ENCODE measurements around the gene NT5DC1.

The NT5DC1 gene

DNA sequence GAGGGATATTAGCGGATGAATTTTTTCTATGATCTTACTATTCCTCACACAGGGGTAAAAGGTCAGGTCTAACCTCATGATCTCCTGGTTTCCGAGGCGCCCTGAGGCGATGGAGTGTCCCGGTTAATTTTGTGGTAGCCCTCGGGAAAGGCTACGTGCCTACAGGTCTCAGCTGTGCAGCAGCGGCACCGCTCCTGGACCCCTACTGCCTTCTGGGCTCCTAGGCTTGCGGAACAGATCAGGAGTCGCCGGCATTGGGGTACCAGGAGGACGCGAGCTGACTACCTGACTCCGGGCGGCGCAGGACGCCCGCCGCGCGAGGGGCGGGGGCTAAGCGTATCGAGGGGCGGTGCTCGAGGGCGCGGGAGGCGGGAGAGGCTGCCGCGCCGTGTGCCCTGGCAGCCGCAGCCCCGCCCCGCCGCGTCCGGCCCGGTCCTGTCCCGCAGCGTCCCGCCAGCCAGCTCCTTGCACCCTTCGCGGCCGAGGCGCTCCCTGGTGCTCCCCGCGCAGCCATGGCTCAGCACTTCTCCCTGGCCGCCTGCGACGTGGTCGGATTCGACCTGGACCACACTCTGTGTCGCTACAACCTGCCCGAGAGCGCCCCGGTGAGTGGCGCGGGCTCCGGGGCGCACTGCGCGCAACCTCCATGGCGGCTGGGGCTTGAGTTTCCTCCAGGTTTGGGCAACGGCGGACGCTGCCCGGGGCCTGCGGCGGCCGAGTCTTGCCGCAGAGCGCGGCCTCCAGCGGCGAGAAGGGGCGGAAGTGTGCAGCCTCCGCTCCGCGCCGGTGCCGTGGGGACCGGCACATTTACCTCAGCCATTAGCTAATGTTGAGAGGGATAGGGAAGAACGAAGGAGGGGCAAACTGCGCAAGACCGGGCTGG, at the start of gene NT5DC1:
TSS of gene NT5DC1 (plus strand) at position 435 of the 883 bp plus-strand sequence. CDS start at position 513, 78 bp downstream.
- DNase-seq (ENCODE audit: low spot score) = peak; percentile 77

DNA sequence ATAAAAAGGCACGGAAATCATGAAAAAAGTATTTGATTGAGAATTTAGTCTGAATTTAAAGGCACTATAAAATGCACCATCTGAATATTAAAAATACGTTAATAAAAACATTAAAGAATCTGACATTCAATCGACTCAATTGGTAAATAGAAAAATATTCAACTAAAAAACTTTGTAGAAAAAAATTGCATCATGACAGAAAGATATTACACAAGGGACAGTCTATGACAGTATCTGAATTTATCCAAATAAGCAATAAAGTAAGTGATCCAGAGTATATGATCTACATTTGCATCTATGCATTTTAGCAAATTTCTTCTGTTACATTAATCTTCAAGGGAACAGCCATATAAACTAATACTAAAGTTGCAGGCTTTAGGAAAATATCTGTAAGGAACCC, 49.4 kb upstream of the NT5DC1 start:
- DNase-seq (ENCODE audit: low spot score) = no peak

DNA sequence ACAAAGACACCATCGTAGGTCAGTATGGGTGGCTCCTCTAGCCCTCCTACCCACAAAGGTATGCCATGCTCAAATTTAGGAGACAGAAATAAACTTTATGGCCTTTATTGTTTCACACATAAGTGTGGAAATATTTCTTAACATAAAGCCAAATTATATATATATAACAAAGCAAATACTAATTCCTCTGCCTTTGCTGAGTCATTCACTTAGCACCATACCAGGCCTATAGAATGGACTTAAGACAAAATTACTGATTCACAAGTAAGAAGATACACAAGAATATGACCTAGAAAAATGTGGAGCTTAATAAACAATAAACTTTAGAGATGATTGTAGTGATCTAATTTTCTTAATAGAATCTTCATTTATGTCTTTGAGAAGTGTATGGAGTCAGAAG, 45.1 kb upstream of the NT5DC1 start:
- DNase-seq (ENCODE audit: low spot score) = no peak

DNA sequence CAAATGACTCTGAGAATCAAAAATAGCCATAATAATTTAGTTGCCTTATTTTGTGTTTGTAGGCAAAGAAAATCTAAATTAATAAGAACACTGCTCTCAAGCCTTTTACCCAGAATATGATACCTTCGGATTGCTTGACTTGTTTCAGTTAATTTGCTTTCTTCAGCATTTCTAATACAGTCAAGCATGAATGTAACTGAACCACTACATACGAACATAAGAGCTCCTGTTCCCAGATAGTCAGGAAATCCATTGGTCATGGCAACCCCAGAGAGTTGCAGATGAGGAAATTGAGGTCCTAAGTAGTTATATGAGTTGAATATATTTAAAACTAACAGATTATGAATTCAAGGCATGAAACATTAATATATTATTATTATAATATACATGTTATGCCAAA, 42.9 kb upstream of the NT5DC1 start:
- DNase-seq (ENCODE audit: low spot score) = no peak

DNA sequence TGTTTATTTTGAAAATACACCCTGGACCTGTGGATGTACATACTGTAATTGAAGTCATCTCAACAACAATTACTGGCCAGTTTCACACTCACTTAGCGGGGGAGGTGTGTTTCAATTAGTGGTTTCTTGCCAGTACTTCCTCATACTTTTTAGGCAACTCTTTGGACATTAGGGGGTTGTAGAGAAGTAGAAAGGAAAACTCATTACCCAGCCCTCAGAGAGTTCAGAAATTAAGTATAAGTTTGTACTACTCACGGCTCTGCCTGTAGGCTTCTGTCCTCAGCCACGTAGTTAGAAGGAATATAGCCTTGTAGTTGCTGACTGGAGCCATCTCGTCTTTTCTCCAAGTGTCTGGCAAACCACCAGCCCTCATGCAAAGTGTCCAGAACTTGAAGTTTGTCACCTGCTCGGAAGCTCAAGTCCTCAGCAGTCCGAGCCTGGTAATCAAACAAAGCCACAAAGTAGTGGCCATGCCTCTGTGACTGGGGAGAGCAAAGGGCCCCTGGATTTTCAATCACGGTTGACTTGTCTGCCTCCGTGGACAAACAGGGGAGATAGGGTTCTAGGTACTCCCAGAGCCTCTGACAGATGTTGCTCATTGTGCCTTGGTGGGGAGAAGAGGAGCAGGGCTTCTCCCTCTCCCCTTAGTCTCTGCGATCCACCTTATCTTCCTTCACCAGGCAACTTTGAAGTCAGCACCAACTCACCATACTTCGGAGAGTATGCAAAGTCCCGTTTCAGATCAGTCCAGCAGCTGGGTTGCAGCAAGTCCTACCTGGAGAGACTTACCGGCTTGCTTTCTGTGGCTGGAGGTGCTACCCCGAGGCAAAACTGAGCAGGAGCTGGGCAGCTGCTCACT, 40.7 kb upstream of the NT5DC1 start:
- DNase-seq (ENCODE audit: low spot score) = no peak

DNA sequence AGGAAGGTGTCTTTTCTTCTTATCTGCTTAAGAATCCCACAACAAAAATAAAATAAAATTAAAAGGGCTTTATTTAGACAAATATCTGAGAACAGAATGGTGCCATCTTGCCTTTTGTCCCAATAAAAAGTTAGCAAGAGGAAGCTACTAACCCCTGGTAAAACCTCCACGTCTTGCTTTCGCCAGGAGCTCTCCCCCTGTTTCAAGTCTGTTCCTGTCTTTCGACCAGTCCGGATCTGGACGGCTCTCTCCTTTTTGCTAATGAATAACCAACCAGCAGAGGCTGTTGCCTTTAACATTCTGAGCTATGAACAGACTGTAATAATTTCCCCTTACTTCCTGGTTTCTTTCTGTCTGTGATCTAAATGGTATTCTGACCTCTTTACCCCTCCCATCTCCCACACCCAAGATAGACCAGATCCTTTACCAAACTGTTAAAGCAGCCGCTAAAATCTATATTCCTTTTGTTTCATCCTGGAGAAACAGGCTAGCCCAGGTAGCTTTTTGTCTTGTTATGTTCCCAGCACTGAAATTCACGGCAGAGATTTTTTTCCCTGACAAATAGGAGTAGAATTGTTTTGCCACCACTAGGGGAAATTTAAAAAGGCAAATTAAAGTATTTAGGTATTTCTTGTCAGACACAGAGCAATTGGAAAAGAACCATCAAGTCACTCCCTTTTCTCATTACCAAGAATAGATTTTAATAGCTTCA, 39.9 kb upstream of the NT5DC1 start, which contains the start of gene FRK:
TSS of gene FRK (minus strand) at position 320 of the 712 bp plus-strand sequence. CDS start 580 bp downstream, outside the sequence.
- DNase-seq (ENCODE audit: low spot score) = no peak

DNA sequence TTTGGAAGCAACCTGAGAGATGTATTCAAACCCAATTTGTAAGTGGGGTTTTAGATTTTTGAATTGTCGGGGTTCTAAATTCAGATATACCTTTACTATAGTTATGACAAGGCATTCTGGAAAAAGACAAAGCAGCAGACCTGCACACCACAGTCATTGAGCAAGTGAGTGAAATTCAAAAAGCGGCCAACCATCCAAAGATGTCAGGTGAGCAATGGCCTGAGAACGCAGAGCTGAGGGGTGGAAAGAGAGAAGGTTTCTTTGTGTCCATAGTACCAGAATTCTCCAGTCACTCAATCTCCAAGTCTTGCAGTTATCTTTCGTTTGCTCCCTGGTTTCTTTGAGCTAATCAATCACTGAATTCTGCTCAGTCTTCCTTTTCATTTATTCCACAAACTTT, 38.2 kb upstream of the NT5DC1 start:
- DNase-seq (ENCODE audit: low spot score) = no peak

DNA sequence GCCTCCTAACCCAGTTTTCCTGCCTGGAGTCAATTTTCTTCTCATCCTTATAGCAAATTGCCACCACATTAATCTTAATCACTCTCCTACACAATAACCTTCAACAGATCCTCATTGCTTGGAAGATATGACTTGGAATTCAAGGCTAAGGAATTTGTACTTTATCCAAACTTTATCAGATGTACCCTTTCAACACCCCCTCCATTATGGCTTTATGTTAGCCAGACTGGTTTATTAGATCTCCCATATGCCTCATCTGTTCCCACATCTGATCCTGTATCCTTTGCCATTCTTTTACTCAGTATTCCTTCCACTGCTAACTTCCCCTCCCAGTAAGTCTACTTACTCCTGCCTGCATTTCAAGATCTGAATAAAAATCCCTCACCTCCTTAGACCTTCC, 36.0 kb upstream of the NT5DC1 start:
- no peak for DNase-seq (ENCODE audit: low spot score)

DNA sequence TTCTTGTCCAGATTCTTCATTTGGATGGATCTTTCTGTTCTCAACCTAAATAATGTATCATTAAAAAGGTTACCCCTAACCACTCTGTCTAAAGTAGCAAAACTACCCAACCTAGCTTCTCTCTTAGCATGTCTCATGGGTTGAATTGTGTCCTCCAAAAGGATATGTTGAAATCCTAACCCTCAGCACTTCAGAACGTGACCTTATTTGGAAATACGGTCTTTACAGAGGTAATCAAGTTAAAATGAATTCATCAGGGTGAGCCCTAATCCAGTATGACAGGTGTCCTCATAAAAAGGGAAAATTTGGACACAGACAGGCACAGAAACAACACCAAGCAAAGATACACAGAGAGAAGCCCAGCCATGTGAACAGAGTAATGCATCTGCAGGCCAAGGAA, 33.9 kb upstream of the NT5DC1 start:
- DNase-seq (ENCODE audit: low spot score) = no peak

DNA sequence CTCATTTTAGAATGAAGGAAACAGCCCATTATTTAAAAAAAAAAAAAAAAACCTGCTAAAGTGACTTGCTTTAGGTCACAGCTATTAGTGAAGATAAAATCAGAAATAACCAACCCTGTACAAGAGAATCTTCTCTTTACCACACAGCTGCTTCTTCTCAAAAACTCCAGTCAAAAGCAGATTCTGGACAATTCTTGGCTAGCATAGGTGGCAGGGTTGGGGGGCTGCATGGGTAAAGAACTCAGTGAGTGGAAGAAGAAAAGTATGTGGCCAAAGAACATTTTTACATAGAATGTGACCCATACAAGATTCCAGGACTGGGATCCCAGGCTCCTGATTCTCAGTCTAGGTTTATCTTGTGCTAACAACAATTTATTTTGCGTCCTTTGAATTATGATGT, 30.6 kb upstream of the NT5DC1 start:
- DNase-seq (ENCODE audit: low spot score) = no peak

DNA sequence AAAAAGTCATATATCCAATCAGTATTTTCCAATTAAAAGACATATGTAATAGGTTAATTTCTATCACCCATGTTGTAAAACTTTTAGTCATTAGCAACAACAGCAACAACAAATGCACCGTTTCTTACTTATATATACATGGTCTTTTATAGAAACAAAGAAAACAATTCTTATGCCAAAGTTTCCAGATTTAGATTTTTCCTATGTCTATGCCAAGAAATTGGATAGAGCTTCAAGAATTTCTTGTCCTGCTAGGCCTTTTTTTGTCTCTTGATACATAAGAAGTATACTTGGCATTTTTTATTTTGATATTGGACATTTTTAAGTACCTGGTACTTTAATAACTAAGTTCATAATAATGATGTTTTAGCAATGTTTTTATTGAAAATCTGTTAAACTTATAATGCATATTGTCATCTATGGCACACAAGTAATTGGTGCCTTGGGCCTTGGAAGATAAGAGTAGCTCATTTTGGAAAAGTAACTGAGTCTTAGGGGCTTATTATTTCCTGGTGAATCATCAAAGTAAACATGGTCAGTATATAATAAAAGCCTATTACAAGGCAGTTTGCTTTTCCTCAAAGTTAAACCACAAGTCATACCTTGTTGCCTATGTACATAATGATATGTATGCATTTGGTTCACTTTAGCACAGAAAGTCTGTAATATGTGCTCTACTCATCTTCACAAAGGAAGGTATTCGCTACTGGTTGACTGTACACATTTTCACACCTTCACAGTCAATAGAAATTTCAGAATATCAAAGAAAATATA, 29.9 kb upstream of the NT5DC1 start:
- no peak for DNase-seq (ENCODE audit: low spot score)

DNA sequence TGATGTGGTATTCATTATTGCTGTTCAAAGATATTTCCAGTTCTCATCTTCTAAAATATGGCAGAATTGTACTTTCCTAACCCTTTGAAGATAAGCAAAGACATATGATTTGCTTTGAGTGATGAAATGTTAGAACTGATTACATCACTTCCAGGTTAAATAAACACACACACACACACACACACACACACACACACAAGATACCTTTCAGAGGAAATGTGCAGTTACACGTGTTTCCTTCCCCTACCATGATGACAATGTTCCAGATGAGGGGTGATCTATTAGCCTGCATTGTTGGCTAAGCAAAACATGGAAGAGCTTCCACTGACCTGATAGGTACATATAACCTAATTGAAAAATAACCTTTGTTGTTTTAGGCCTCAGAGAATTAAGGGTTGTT, 28.3 kb upstream of the NT5DC1 start:
- DNase-seq (ENCODE audit: low spot score) = no peak

DNA sequence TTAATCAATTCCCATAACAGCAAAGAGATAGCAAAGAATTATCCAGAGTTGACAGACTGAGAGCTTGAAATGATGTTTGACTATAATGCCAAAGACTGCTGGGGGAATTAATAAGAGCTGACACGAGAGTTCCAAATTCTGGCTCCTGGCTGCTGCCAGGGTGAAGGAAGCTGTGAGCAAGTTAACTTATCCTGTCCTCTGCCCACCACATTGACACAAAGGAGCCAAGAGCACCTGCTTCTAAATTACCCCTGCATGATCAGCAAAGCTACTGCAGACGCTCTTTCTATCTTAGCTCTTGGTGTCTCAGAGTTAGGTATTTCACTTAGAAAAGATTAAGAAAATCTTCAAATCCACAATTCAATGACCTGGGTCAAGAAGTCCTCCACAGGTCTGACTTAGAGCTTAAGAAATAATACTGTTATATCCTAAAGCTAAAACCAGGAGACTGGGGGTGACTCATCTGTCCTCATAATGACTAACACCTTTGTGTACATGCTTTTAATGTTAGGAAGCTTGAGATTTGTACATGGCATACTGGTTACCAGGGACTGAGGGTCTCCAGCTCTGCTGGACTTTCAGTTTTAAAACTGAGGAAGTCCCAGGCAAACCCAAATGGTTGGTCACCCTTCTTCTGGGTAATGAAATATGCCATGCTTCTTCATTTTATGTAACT, 26.8 kb upstream of the NT5DC1 start:
- no peak for DNase-seq (ENCODE audit: low spot score)

DNA sequence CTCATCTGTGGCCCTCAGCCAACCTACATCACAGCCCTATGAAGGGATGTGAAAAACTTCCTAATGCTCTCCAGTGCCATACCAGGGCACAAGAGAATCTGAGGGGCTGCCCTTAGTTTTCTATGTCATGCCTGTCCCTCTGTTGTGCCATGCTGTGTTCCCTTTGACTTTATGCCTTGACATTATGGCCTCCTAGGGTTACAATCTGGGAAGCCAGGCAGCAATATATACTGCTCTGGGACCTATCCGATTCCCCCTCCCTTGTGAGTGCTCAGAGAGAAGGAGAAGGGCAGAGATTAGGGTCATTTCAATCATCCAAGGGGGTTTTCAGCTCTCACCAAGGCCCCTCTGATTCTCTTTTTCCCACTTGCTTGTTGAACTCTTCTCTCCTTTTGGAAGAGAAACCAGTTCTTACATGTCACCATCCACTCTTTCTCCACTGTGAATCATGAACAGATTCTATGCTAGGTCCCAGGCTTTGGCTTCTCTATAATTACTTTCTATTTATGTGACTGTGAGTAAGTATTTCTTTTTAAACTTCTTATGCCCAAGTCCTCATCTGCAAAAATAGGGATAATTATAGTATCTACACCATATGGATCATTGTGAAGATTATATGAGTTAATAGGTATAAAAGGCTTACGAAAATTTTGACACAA, 25.8 kb upstream of the NT5DC1 start:
- no peak for DNase-seq (ENCODE audit: low spot score)

DNA sequence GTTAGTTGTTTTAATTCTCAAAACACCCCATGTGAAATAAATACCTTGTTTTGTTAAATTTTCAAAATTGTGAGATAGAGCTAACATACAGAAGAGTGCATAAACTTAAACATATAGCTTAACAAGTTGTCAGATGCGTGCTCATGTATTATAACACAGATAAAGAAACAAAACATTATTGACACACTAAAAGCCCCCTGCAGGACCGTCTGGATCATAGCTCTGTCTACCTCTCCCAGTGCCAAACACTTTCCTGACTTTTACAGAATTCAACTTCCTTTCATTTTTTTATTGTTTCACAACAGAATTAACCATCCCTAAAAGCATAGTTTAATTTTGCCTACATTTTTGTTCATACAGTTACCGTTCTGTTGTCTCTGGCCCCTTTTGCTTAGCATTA, 22.1 kb upstream of the NT5DC1 start:
- no peak for DNase-seq (ENCODE audit: low spot score)

DNA sequence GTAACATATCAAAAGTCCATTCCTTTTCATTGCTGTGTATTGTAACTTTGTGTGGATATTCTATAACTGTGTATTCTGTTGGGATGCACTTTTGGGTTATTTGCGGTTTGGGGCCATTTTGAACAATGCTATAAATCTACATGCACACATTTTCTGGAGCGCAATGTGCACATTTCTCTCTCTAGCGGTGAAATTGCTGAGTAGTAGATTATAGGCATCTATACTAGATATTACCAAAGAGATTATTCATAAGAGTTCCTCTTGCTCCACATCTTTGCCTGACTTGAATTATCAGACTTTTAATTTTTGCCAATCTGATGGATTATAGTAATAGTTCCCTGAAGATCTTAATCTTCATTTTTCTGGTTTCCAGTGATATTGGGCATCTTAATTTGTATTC, 21.7 kb upstream of the NT5DC1 start:
- DNase-seq (ENCODE audit: low spot score) = no peak

DNA sequence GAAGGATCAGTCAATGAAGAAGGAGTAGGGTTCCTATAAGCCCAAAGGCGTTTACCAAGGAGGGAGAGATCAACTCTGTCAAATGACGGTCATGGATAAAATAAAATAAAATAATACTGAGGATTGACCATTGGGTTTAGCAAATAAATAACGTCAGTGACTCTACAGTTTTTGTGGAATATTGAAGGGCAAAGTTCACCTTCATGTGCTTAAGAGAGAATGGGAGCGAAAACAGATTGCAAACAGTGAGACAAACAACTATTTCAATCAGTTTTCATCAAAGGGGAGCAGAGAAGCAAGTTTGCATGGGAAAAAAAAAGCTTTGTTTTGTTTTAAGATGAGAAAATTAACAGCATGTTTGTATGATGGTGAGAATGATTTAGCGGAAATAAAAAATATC, 17.6 kb upstream of the NT5DC1 start:
- DNase-seq (ENCODE audit: low spot score) = no peak

DNA sequence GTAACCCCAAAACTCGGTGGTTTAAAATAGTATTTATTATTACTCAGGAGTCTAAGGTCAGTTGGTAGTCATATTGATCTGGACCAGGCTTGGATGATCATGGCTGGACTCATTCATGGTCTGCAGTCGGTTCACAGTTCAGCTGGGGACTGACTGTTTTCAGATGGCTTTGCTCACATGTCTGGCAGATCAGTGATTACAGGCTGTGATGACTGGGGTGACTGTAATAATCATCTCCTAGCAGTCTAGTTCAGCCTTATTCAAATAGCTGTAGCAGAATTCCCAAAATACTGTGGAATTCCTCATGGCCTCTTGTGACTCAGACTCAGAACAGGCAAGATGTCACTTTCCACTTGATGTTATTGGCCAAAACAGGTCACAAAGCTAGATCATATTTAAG, 16.4 kb upstream of the NT5DC1 start:
- no peak for DNase-seq (ENCODE audit: low spot score)

DNA sequence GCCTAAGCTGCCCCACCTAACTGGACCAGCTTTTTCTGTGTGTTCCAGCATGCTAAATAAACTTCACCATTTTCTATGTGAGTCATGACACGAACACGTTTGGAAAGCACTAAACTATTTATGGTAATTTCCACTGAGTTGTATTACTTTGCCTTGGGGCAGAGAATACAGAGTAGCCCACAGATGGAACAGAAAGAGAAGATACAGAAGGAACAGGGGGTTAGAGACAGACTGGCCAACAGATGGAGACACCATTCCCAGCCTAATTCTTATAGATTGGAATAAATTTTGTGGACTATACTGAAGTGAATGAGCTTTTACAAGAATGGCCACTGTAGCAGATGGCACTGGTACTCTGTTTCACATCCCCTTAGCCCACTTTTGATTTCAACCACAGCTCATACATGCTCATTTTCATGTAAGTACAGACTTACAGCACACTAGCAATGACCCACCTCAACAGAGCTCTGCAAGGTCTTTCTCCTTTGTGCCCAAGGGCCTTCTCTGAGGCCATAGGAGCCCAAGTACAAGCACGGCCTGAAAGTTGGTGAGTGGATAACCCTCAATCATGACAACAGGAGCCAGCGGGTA, 13.1 kb upstream of the NT5DC1 start:
- DNase-seq (ENCODE audit: low spot score) = no peak

DNA sequence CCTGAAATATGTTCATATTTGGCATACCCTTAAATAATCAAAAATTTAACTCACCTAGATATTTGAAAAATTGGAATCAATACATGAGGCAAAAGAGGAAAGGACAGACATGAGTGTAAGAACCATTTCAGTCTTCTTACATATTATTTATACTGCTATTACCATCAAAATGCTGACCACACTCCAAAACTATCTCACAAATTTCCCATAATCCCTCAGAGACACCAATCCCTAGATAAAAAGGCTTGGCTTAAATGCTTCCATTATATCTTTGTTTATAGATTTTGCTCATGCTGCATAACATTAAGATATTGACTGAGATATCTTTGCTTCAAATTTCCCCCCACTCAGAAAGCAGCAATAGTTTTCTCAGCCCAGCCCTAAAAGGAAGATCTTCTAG, 11.7 kb upstream of the NT5DC1 start:
- no peak for DNase-seq (ENCODE audit: low spot score)
